Adrenal gland (tissue), 5 donors: ENCODE data around the gene OR51A2.

ENCODE experiments used
- CTCF ChIP-seq, 6 experiments: fragments of 450-650 bp in 4 of 6; fragments of 200-600 bp in 2 of 6; sonication (generic) in 1 of 6; IDR thresholded peaks; 1 replicate in 5 of 6; 2 replicates in 1 of 6; pipeline versions ENCODE4 v1.5.1 to v1.8.0; 2016 to 2021; ENCODE audit warnings: antibody characterized with exemption in 6 of 6, mild to moderate bottlenecking in 2 of 6, moderate library complexity in 1 of 6
- POLR2A ChIP-seq, 2 donors: fragments of 450-650 bp; IDR thresholded peaks; one replicate each; pipeline ENCODE4 v1.6.1; 2017; ENCODE audit warnings: antibody characterized with exemption in 2 of 2, mild to moderate bottlenecking in 2 of 2, moderate library complexity in 1 of 2
- donor health status: DM: no; HTN: no; CAD: no.

- TF ChIP-seq CTCF (IDR thresholded peaks at IDR 0.05) (no peak), POLR2A (IDR thresholded peaks at IDR 0.05) (no peak)
Measured at GRCh38 chr11:4957396-4957795, 1.9 kb upstream of the OR51A2 start.
